Omental fat pad (tissue), 4 donors: ENCODE results near the gene N4BP2. TPM values are rescaled to one million over a fixed set of nuclear protein-coding genes. Genes with fewer than 3 reads are reported as not detected.
"Not testable (repeated sequence)": the region's sequence is repeated elsewhere in the genome, so short reads cannot be mapped to it uniquely, and the experiment has no call there.

Experiments
- ATAC-seq: fragments of 150-250 bp; one replicate; pipeline ENCODE4 v1.9.1; 2016; ENCODE audit warnings: mild to moderate bottlenecking, moderate library complexity; ENCODE audit not compliant: low FRiP score
- DNase-seq: peaks from one replicate; pipeline ENCODE4 v3.0.0-alpha.2; 2019; ENCODE audit warnings: low spot score
- CTCF ChIP-seq, 3 donors: fragments of 450-650 bp; IDR thresholded peaks; one replicate each; pipeline ENCODE4 v1.5.1; 2016 to 2017; ENCODE audit warnings: antibody characterized with exemption in 3 of 3, mild to moderate bottlenecking in 3 of 3, moderate library complexity in 2 of 3
- total RNA-seq, 4 donors: library from RNA; depleted of rRNA; stranded (reverse); fragments of >200 nt; gene quantifications; one replicate each; pipeline ENCODE4 v1.1.0, GENCODE V29; 2016

The N4BP2 gene
- total RNA-seq, 4 donors from 2014 or later, result 6.5 to 9.2 (median 9.0) TPM

- no peak for TF ChIP-seq CTCF (IDR thresholded peaks at IDR 0.05)
- DNase-seq (no peak), ATAC-seq (no peak)
These were observed 62.7 kb downstream of the N4BP2 start for GRCh38 chr4:40119344-40119743.

DNA sequence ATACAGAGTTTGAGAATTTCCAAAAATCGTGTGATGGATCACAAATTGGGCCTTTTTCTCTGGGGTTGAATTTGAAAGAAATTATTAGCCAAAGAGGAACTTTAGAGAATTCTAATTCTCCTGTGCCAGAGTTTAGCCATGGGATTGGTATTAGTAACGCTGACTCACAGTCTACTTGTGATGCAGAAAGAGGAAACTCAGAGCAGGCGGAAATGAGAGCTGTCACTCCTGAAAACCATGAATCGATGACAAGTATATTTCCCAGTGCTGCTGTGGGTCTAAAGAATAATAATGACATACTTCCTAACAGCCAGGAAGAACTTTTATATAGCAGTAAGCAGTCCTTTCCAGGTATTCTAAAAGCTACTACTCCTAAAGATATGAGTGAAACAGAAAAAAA, 64.9 kb downstream of the N4BP2 start:
- DNase-seq (no peak), ATAC-seq (no peak)
- no peak for TF ChIP-seq CTCF (IDR thresholded peaks at IDR 0.05)

DNA sequence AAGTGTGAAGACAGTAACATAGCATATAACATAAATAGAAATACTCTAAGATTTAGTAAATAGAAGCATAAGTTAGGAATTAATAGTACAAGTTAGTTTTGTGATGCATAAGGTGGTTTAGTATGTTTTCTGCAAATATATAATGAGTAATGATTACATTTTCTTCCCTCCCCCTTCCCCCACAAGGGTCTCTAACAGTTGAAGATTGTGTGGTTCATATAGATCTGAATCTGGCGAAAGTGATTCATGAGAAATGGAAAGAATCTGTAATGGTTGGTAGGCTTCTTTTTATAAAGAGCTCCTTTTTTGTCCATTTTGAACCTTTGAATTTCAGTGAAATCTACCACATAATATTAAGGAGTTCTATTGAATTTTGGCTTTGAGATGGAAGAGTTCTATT, 66.3 kb downstream of the N4BP2 start:
- ATAC-seq, result no peak
- no peak for TF ChIP-seq CTCF (IDR thresholded peaks at IDR 0.05)
- no peak for DNase-seq

GRCh38 chr4:40124690-40125089, 68.0 kb downstream of the N4BP2 start:
- ATAC-seq (no peak), DNase-seq (no peak)
- TF ChIP-seq CTCF (IDR thresholded peaks at IDR 0.05), result no peak

DNA sequence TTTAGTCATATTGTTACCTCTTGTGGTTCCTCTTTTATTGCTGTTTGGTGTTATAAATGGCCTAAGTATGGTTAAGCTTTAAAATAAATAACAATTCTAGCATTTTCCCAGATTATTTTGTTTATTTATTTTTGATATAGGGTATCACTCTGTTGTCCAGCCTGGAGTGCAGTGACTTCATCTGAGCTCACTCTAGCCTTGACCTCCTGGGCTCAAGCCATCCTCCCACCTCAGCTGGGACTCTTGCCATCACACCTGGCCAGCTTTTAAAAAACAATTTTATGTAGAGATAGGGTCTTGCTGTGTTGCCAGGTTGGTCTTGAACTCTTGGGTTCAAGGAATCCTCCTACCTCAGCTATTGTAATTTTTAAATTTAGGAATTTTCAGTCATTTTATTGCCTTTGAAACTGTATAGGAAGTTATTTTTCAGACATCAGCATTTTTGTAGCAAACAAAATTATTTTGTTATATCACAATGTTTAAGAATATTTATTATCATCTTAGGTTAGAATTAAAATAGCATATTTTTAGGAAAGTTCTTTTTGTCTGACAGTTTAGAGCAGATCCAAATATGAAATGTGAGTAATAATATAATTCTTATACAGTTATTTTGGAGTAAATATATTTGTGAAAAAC, 73.9 kb downstream of the N4BP2 start:
- TF ChIP-seq CTCF (IDR thresholded peaks at IDR 0.05), result no peak
- no peak for ATAC-seq
- DNase-seq, result no peak

GRCh38 chr4:40132816-40133215, 76.2 kb downstream of the N4BP2 start:
- no peak for TF ChIP-seq CTCF (IDR thresholded peaks at IDR 0.05)
- DNase-seq (no peak), ATAC-seq (no peak)

DNA sequence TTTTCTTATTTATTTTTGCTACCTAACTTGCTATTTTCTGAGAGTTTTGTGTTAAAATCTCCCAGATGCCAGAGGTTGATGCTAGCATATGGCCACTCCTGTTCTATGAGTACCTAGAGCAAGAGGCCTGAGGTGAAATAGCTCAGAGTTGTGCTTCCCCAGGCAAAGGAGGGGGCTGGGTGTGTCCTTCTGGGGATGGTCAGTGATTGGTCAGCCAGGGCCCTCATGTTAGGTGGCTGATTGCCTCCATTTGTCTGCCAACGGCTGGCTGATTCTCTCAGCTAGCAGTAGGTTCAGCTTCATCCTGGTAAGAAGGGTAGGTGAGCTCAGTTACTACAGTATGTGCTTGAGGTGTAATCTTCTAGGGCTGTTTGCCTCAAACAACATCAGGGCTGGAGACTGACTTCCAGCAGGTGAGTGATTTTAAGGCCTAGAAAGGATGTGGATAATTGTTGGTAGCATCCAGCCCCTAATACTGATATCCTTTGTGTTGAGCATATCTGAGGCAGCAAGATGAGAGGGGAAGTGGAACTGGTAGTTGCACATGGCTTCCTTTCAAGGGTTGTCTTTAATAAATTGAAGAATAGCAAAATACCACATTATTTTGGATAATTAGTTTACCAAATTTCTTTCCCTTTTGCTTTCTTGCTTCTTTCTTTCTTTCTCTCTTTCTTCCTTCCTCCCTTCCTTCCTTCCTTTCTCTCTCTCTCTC, 77.7 kb downstream of the N4BP2 start:
- ATAC-seq (no peak), DNase-seq (no peak)
- TF ChIP-seq CTCF (IDR thresholded peaks at IDR 0.05), result no peak

DNA sequence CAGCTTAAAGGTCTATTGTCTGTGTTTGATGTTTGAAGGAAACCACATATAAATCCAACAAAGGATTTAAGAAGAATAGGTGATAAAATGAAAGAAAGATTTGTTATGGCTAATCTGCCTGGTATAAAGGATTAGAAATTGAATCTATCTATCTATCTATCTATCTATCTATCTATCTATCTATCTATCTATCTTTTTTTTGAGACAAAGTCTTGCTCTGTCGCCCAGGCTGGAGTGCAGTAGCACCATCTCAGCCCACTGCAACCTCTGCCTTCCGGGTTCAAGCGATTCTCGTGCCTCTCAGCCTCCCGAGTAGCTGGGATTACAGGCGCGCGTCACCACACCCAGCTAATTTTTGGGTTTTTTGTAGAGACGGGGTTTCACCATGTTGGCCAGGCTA, 79.6 kb downstream of the N4BP2 start:
- DNase-seq, ATAC-seq: not testable (repeated sequence)
